ENCODE measurements around the gene CDKAL1. TPM values are rescaled to one million over a fixed set of nuclear protein-coding genes. Genes with fewer than 3 reads are reported as not detected.

CDKAL1 gene
- total RNA-seq, 1 donor from 2014 or later: 9.1 TPM

DNA sequence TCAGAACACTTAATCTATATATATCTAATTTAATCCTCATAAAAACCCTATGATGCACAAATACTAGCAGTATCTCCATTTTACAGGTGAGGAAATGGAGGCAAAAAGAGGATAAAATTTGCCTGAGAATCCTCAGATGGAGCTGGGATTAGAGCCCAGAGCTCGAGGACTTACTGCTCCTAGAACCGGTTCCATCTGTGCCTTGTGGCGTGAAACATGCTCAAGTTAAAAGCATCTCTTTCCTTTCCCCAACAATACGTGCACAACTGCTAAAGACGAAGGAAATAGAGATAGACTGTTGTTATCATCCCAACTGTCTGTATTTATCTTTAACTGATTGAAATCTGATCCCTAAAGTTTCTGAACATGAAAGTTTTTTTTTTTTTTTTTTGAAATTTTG lies 691.7 kb downstream of the CDKAL1 start:
- Histone ChIP-seq H3K4me1 (no peaks in the 10 kb centered on the region), H3K4me3 (no peak overlapping the region), H3K9me3 (replicated peaks) (no peaks in the 10 kb centered on the region), H3K27me3 (ENCODE audit: low read depth) (no peaks in the 10 kb centered on the region), H3K27ac (replicated peaks) (no peak overlapping the region), H3K36me3 (peaks cover 8% of the 10 kb centered on the region)
- no peak for TF ChIP-seq CTCF (IDR thresholded peaks at IDR 0.05; ENCODE audit: borderline replicate concordance)
- intact Hi-C loops (cut with micrococcal nuclease): no loop called here
- DNase-seq: no peak

DNA sequence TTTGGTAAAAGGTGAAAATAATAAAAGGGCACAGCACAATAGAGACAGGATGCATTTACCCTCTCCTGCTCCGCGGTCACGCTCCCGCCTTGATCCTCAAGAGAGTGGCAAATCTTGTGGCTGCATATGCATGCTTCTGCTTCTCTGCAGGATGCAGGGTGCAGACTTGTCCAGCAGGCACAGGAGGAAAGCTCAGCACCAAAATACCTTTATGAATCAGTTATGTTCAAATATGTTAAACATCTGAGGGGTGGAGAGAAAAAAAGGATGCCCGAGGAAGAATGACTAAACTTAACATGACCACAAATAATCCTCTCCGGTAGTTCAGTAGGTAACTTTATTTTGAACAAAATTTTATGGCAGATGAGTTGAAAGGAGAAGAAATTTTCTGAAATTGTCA lies 693.2 kb downstream of the CDKAL1 start:
- no peaks in the 10 kb centered on the region for H3K9me3 ChIP-seq (replicated peaks)
- no peak overlapping the region for H3K4me3 ChIP-seq
- H3K36me3 ChIP-seq: peaks cover 24% of the 10 kb centered on the region
- no peak for DNase-seq
- intact Hi-C loops (cut with micrococcal nuclease): no loop called here
- no peak for TF ChIP-seq CTCF (IDR thresholded peaks at IDR 0.05; ENCODE audit: borderline replicate concordance)
- no peak overlapping the region for H3K27ac ChIP-seq (replicated peaks)
- no peaks in the 10 kb centered on the region for H3K4me1 ChIP-seq
- no peaks in the 10 kb centered on the region for H3K27me3 ChIP-seq (ENCODE audit: low read depth)

GRCh38 chr6:21228411-21228810 lies 694.2 kb downstream of the CDKAL1 start:
- TF ChIP-seq CTCF (IDR thresholded peaks at IDR 0.05; ENCODE audit: borderline replicate concordance): no peak
- Histone ChIP-seq H3K27me3 (ENCODE audit: low read depth) (no peaks in the 10 kb centered on the region), H3K36me3 (peaks cover 33% of the 10 kb centered on the region), H3K27ac (replicated peaks) (no peak overlapping the region), H3K9me3 (replicated peaks) (no peaks in the 10 kb centered on the region), H3K4me3 (no peak overlapping the region), H3K4me1 (no peaks in the 10 kb centered on the region)
- DNase-seq: no peak
- intact Hi-C loops (cut with micrococcal nuclease): no loop called here

DNA sequence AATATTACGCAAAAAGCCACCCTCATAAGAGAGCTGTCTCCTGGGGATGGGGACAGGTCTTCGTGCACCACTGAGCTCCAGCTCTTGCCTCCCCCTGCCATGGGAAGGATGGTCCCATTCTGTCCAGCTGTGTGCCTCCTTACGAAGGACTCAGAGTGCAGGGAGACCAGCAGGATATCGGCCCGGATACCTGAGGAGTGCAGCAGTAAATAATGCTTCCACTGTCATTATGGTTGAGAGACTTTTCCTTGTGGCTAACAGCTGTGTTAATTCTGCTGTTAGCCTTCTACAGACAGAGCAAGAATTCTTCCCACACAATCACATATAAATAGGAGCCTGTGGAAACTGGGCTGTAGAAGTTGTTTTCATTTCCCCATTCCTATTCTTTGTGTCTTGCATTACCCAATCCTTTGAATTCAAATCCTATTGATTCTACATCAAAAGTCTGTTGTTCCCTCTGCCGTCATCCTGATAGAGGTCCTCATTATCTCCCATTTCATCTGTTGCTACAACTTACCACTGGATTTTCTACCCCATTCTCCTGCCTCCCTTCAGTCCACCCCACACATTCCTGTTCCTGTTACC lies 694.7 kb downstream of the CDKAL1 start:
- H3K27ac ChIP-seq (replicated peaks): no peak overlapping the region
- H3K36me3 ChIP-seq: peaks cover 35% of the 10 kb centered on the region
- intact Hi-C loops (cut with micrococcal nuclease): no loop called here
- no peaks in the 10 kb centered on the region for H3K4me1 ChIP-seq
- no peaks in the 10 kb centered on the region for H3K27me3 ChIP-seq (ENCODE audit: low read depth)
- no peak for DNase-seq
- TF ChIP-seq CTCF (IDR thresholded peaks at IDR 0.05; ENCODE audit: borderline replicate concordance): no peak
- no peaks in the 10 kb centered on the region for H3K9me3 ChIP-seq (replicated peaks)
- no peak overlapping the region for H3K4me3 ChIP-seq

DNA sequence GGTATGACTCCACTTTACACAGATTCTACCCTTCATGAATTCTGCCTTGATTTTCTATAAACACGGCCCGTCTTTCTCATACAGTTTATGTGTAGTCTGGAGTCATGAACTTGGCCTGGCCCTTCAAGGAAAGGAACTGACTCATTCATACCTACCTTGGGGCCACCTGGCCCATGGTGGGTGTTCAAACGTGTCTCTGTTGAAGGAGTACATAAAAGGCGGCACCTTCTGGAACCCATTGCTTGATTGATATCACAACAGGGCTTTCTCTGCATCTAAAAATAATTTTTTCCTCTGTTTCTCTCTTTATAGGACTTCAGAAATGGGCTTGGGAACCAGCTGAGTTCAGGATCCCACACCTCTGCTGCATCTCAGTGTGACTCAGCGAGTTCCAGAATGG lies 696.3 kb downstream of the CDKAL1 start:
- H3K4me3 ChIP-seq: no peak overlapping the region
- no peak for TF ChIP-seq CTCF (IDR thresholded peaks at IDR 0.05; ENCODE audit: borderline replicate concordance)
- intact Hi-C loops (cut with micrococcal nuclease): no loop called here
- peaks cover 35% of the 10 kb centered on the region for H3K36me3 ChIP-seq
- H3K27me3 ChIP-seq (ENCODE audit: low read depth): no peaks in the 10 kb centered on the region
- DNase-seq: no peak
- no peaks in the 10 kb centered on the region for H3K4me1 ChIP-seq
- no peaks in the 10 kb centered on the region for H3K9me3 ChIP-seq (replicated peaks)
- no peak overlapping the region for H3K27ac ChIP-seq (replicated peaks)
